WTC11 (cell line): ENCODE measurements around the gene SRD5A1. TPM values are rescaled to one million over a fixed set of nuclear protein-coding genes. Genes with fewer than 3 reads are reported as not detected.

Experiments used
- ATAC-seq: fragments of 200-7000 bp; cut with Tn5 transposase; 2 replicates; pipeline ENCODE4 v1.10.0; 2021; ENCODE audit warnings: mild to moderate bottlenecking, moderate library complexity
- CTCF ChIA-PET: fragments of 300-600 bp; sonication (Branson Sonifier 250); formaldehyde crosslinking; loops from one replicate; lab custom pipeline; 2021; ENCODE audit warnings: antibody characterized with exemption; lab: Charles Lee
- POLR2A ChIA-PET: fragments of 350-600 bp; sonication (Branson Sonifier 250); formaldehyde crosslinking; loops from one replicate; lab custom pipeline; 2021; ENCODE audit warnings: antibody characterized with exemption; lab: Charles Lee
- DNase-seq: peaks from one replicate; pipeline ENCODE4 v3.0.0; 2021; ENCODE audit warnings: low spot score
- H3K27ac Mint-ChIP-seq: 2 replicates; pipeline ENCODE4 v1.8.0; 2021; ENCODE audit warnings: mixed read lengths
- H3K27me3 Mint-ChIP-seq: 2 replicates; pipeline ENCODE4 v1.8.0; 2021; ENCODE audit warnings: low read depth, mild to moderate bottlenecking, moderate library complexity, mixed read lengths
- H3K36me3 Mint-ChIP-seq: 2 replicates; pipeline ENCODE4 v1.8.0; 2021; ENCODE audit warnings: mixed read lengths
- H3K4me1 Mint-ChIP-seq: 2 replicates; pipeline ENCODE4 v1.8.0; 2022; ENCODE audit warnings: mixed read lengths
- H3K4me3 Mint-ChIP-seq: 2 replicates; pipeline ENCODE4 v1.8.0; 2021; ENCODE audit warnings: mild to moderate bottlenecking, moderate library complexity, mixed read lengths
- H3K9me3 Mint-ChIP-seq: 2 replicates; pipeline ENCODE4 v1.8.0; 2021; ENCODE audit warnings: mixed read lengths
- AFF4 ChIP-seq: sonication (generic); formaldehyde crosslinking; IDR thresholded peaks from 2 replicates; pipeline ENCODE4 v1.8.1; 2023; ENCODE audit warnings: mild to moderate bottlenecking, missing genetic modification reagents, borderline replicate concordance
- ARID4B ChIP-seq: sonication (generic); formaldehyde crosslinking; IDR thresholded peaks from 2 replicates; pipeline ENCODE4 v1.8.0; 2023; ENCODE audit warnings: missing genetic modification reagents, mild to moderate bottlenecking, borderline replicate concordance
- ATF2 ChIP-seq: sonication (generic); formaldehyde crosslinking; IDR thresholded peaks from 2 replicates; pipeline ENCODE4 v1.8.1; 2022; ENCODE audit warnings: low read depth, missing genetic modification reagents, borderline replicate concordance
- ATF3 ChIP-seq: sonication (generic); formaldehyde crosslinking; conservative IDR thresholded peaks from 2 replicates; pipeline ENCODE4 v1.8.1; 2022; ENCODE audit warnings: mild to moderate bottlenecking, missing genetic modification reagents
- ATF6 ChIP-seq: sonication (generic); formaldehyde crosslinking; IDR thresholded peaks from 2 replicates; pipeline ENCODE4 v1.8.1; 2023; ENCODE audit warnings: mild to moderate bottlenecking, missing genetic modification reagents
- CREM ChIP-seq: sonication (generic); formaldehyde crosslinking; IDR thresholded peaks from 2 replicates; pipeline ENCODE4 v1.8.1; 2022; ENCODE audit warnings: mild to moderate bottlenecking, missing genetic modification reagents, moderate library complexity
- FOXJ3 ChIP-seq: sonication (generic); formaldehyde crosslinking; IDR thresholded peaks from 2 replicates; pipeline ENCODE4 v1.9.0; 2021; ENCODE audit warnings: missing genetic modification reagents, mild to moderate bottlenecking, borderline replicate concordance
- FOXK1 ChIP-seq: sonication (generic); formaldehyde crosslinking; IDR thresholded peaks from 2 replicates; pipeline ENCODE4 v1.8.0; 2022; ENCODE audit warnings: mild to moderate bottlenecking, moderate library complexity, missing genetic modification reagents
- HMGXB4 ChIP-seq: sonication (generic); formaldehyde crosslinking; IDR thresholded peaks from 2 replicates; pipeline ENCODE4 v1.8.1; 2023; ENCODE audit warnings: mild to moderate bottlenecking, moderate library complexity, missing genetic modification reagents
- IRF2 ChIP-seq: sonication (generic); formaldehyde crosslinking; IDR thresholded peaks from 2 replicates; pipeline ENCODE4 v1.8.0; 2022; ENCODE audit warnings: low read depth, missing genetic modification reagents, borderline replicate concordance
- JAZF1 ChIP-seq: fragments of 250-450 bp; sonication (Bioruptor Pico); IDR thresholded peaks from 2 replicates; pipeline ENCODE4 v1.9.0; 2021; ENCODE audit warnings: moderate library complexity, mild to moderate bottlenecking, inconsistent platforms
- OVOL2 ChIP-seq: fragments of 250-450 bp; sonication (Bioruptor Pico); IDR thresholded peaks from 2 replicates; pipeline ENCODE4 v1.9.0; 2021; ENCODE audit warnings: mild to moderate bottlenecking, borderline replicate concordance
- TP53 ChIP-seq: sonication (generic); formaldehyde crosslinking; IDR thresholded peaks from 2 replicates; pipeline ENCODE4 v1.8.1; 2023; ENCODE audit warnings: mild to moderate bottlenecking, missing genetic modification reagents
- ZNF263 ChIP-seq: sonication (generic); formaldehyde crosslinking; IDR thresholded peaks from 2 replicates; pipeline ENCODE4 v1.8.1; 2022; ENCODE audit warnings: low read depth, mild to moderate bottlenecking, moderate library complexity, missing genetic modification reagents
- ZNF512 ChIP-seq: sonication (generic); formaldehyde crosslinking; IDR thresholded peaks from 2 replicates; pipeline ENCODE4 v1.8.1; 2022; ENCODE audit warnings: missing genetic modification reagents, borderline replicate concordance
- ZSCAN18 ChIP-seq: fragments of 250-450 bp; sonication (Bioruptor Pico); IDR thresholded peaks from 2 replicates; pipeline ENCODE4 v2.1.2; 2022; ENCODE audit warnings: mild to moderate bottlenecking, moderate library complexity
- total RNA-seq: library from RNA; stranded (reverse); gene quantifications from 3 replicates; pipeline ENCODE4 v1.2.3, GENCODE V29; 2021

SRD5A1 gene
- total RNA-seq, 1 experiment from 2014 or later: 36.9 TPM

GRCh38 chr5:6623228-6623627 lies 10.0 kb upstream of the SRD5A1 start:
- no peak overlapping the region for H3K27ac Mint-ChIP-seq
- no peaks in the 10 kb centered on the region for H3K27me3 Mint-ChIP-seq
- no peak for DNase-seq
- no peaks in the 10 kb centered on the region for H3K4me1 Mint-ChIP-seq
- H3K36me3 Mint-ChIP-seq: peaks cover 66% of the 10 kb centered on the region
- ChIA-PET POLR2A (interaction anchor here (0.7 kb wide), 1 partner anchor 751 kb away, joined by 4 read pairs; no protein-coding TSS in a partner anchor), CTCF (no interaction called here)
- TF ChIP-seq ATF2 (CRISPR knock-in tag) (no peak), CREM (CRISPR knock-in tag) (no peak), IRF2 (CRISPR knock-in tag) (no peak), JAZF1 (CRISPR knock-in tag) (no peak), TP53 (CRISPR knock-in tag) (no peak)
- H3K9me3 Mint-ChIP-seq: no peaks in the 10 kb centered on the region
- no peak overlapping the region for H3K4me3 Mint-ChIP-seq
- ATAC-seq: no peak

- ATAC-seq: no peak
- no peaks in the 10 kb centered on the region for H3K9me3 Mint-ChIP-seq
- CTCF ChIA-PET: no interaction called here
- H3K36me3 Mint-ChIP-seq: peaks cover 68% of the 10 kb centered on the region
- POLR2A ChIA-PET: no interaction called here
- DNase-seq: no peak
- H3K27ac Mint-ChIP-seq: no peak overlapping the region
- H3K27me3 Mint-ChIP-seq: no peaks in the 10 kb centered on the region
- no peak overlapping the region for H3K4me3 Mint-ChIP-seq
- no peaks in the 10 kb centered on the region for H3K4me1 Mint-ChIP-seq
- no peak for TF ChIP-seq ZNF512
- TF ChIP-seq HMGXB4 (CRISPR knock-in tag): no peak
- no peak for TF ChIP-seq ZSCAN18 (CRISPR knock-in tag)
- TF ChIP-seq OVOL2 (CRISPR knock-in tag): no peak
- TF ChIP-seq FOXK1: no peak
- TF ChIP-seq ZNF263 (CRISPR knock-in tag): no peak
- TF ChIP-seq JAZF1 (CRISPR knock-in tag): no peak
- no peak for TF ChIP-seq AFF4 (CRISPR knock-in tag)
- TF ChIP-seq ARID4B (CRISPR knock-in tag): no peak
- TF ChIP-seq IRF2 (CRISPR knock-in tag): no peak
- TF ChIP-seq ATF3 (CRISPR knock-in tag): no peak
- no peak for TF ChIP-seq ATF6 (CRISPR knock-in tag)
- no peak for TF ChIP-seq FOXJ3
Observed at GRCh38 chr5:6623941-6624340, 9.3 kb upstream of the SRD5A1 start.
